GM23338 (cell line): ENCODE data around the gene ATP5MG.

Source experiments
- CREB1 ChIP-seq: fragments of 250-450 bp; sonication (Bioruptor Pico); IDR thresholded peaks from 2 replicates; pipeline ENCODE4 v1.5.0; 2020; ENCODE audit warnings: low read depth, mild to moderate bottlenecking, moderate library complexity
- CTCF ChIP-seq, 2 experiments: fragments of 200-600 bp in 1 of 2; sonication (generic) in 1 of 2; conservative IDR thresholded peaks; 2 replicates each; pipeline versions ENCODE4 v1.5.1 to v1.6.1; 2016 to 2017; ENCODE audit warnings: antibody characterized with exemption in 2 of 2, low read depth in 2 of 2, mild to moderate bottlenecking in 2 of 2, moderate library complexity in 1 of 2
- EZH2 ChIP-seq: fragments of 200-600 bp; sonication (generic); IDR thresholded peaks from one replicate; pipeline ENCODE4 v1.8.0; 2017; ENCODE audit warnings: antibody characterized with exemption, mild to moderate bottlenecking, low read depth; ENCODE audit not compliant: unreplicated experiment
- EZH2phosphoT487 ChIP-seq: fragments of 200-600 bp; sonication (generic); IDR thresholded peaks from one replicate; pipeline ENCODE4 v1.8.1; 2018; ENCODE audit warnings: antibody characterized with exemption; ENCODE audit not compliant: unreplicated experiment
- JUNB ChIP-seq: IDR thresholded peaks from one replicate; pipeline ENCODE4 v1.6.1; 2016; ENCODE audit warnings: antibody characterized with exemption; ENCODE audit not compliant: unreplicated experiment
- POLR2AphosphoS5 ChIP-seq: IDR thresholded peaks from 2 replicates; pipeline ENCODE4 v1.6.1; 2016; ENCODE audit warnings: antibody characterized with exemption, low read depth
- REST ChIP-seq: IDR thresholded peaks from one replicate; pipeline ENCODE4 v1.6.1; 2018; ENCODE audit warnings: antibody characterized with exemption; ENCODE audit not compliant: unreplicated experiment
- STAT1 ChIP-seq: IDR thresholded peaks from one replicate; pipeline ENCODE4 v1.6.1; 2016; ENCODE audit warnings: antibody characterized with exemption; ENCODE audit not compliant: unreplicated experiment
- ZNF114 ChIP-seq: fragments of 250-450 bp; sonication (Bioruptor Pico); IDR thresholded peaks from 2 replicates; pipeline ENCODE4 v1.5.0; 2020; ENCODE audit warnings: mild to moderate bottlenecking, moderate library complexity
- TF ChIP-seq, protein P1 (sequence below): fragments of 250-450 bp; sonication (Bioruptor Pico); IDR thresholded peaks from 2 replicates; pipeline ENCODE4 v1.5.0; 2020; ENCODE audit warnings: mild to moderate bottlenecking, moderate library complexity
- TF ChIP-seq, protein P2 (sequence below): IDR thresholded peaks from 2 replicates; pipeline ENCODE4 v1.6.1; 2016; ENCODE audit warnings: antibody characterized with exemption

DNA sequence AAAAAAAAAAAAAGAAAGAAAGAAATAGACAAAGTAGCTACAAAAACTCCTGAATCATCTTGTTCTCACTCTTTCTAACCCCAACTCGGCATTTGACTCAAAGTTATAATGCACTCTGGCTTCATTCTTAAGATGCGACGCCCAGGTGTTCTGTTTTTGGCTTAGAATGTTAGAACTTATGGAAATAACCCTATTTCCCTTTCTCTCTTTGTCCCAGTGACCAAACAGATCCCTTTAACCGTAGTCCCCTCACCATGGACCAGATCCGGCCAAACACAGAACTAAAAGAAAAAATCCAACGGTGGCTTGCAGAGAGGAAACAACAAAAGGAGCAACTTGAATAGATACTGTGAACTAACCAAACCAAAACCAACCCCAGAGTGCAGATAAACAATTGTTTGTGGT is 5.3 kb upstream of the ATP5MG start:
- no peak for TF ChIP-seq CTCF (conservative IDR thresholded peaks at IDR 0.05; ENCODE audit: low read depth in 2 of 2)
- no peak for TF ChIP-seq JUNB
- TF ChIP-seq POLR2AphosphoS5 = no peak
- TF ChIP-seq EZH2 = no peak
- TF ChIP-seq EZH2phosphoT487 = no peak
- TF ChIP-seq CREB1 = no peak
- TF ChIP-seq REST = no peak
- TF ChIP-seq, protein P1, sequence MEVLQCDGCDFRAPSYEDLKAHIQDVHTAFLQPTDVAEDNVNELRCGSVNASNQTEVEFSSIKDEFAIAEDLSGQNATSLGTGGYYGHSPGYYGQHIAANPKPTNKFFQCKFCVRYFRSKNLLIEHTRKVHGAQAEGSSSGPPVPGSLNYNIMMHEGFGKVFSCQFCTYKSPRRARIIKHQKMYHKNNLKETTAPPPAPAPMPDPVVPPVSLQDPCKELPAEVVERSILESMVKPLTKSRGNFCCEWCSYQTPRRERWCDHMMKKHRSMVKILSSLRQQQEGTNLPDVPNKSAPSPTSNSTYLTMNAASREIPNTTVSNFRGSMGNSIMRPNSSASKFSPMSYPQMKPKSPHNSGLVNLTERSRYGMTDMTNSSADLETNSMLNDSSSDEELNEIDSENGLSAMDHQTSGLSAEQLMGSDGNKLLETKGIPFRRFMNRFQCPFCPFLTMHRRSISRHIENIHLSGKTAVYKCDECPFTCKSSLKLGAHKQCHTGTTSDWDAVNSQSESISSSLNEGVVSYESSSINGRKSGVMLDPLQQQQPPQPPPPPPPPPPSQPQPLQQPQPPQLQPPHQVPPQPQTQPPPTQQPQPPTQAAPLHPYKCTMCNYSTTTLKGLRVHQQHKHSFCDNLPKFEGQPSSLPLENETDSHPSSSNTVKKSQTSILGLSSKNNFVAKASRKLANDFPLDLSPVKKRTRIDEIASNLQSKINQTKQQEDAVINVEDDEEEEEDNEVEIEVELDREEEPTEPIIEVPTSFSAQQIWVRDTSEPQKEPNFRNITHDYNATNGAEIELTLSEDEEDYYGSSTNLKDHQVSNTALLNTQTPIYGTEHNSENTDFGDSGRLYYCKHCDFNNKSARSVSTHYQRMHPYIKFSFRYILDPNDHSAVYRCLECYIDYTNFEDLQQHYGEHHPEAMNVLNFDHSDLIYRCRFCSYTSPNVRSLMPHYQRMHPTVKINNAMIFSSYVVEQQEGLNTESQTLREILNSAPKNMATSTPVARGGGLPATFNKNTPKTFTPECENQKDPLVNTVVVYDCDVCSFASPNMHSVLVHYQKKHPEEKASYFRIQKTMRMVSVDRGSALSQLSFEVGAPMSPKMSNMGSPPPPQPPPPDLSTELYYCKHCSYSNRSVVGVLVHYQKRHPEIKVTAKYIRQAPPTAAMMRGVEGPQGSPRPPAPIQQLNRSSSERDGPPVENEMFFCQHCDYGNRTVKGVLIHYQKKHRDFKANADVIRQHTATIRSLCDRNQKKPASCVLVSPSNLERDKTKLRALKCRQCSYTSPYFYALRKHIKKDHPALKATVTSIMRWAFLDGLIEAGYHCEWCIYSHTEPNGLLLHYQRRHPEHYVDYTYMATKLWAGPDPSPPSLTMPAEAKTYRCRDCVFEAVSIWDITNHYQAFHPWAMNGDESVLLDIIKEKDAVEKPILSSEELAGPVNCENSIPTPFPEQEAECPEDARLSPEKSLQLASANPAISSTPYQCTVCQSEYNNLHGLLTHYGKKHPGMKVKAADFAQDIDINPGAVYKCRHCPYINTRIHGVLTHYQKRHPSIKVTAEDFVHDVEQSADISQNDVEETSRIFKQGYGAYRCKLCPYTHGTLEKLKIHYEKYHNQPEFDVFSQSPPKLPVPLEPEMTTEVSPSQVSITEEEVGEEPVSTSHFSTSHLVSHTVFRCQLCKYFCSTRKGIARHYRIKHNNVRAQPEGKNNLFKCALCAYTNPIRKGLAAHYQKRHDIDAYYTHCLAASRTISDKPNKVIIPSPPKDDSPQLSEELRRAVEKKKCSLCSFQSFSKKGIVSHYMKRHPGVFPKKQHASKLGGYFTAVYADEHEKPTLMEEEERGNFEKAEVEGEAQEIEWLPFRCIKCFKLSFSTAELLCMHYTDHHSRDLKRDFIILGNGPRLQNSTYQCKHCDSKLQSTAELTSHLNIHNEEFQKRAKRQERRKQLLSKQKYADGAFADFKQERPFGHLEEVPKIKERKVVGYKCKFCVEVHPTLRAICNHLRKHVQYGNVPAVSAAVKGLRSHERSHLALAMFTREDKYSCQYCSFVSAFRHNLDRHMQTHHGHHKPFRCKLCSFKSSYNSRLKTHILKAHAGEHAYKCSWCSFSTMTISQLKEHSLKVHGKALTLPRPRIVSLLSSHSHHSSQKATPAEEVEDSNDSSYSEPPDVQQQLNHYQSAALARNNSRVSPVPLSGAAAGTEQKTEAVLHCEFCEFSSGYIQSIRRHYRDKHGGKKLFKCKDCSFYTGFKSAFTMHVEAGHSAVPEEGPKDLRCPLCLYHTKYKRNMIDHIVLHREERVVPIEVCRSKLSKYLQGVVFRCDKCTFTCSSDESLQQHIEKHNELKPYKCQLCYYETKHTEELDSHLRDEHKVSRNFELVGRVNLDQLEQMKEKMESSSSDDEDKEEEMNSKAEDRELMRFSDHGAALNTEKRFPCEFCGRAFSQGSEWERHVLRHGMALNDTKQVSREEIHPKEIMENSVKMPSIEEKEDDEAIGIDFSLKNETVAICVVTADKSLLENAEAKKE (CRISPR knock-in tag) = no peak
- no peak for TF ChIP-seq ZNF114 (CRISPR knock-in tag)
- no peak for TF ChIP-seq STAT1
- TF ChIP-seq, protein P2, sequence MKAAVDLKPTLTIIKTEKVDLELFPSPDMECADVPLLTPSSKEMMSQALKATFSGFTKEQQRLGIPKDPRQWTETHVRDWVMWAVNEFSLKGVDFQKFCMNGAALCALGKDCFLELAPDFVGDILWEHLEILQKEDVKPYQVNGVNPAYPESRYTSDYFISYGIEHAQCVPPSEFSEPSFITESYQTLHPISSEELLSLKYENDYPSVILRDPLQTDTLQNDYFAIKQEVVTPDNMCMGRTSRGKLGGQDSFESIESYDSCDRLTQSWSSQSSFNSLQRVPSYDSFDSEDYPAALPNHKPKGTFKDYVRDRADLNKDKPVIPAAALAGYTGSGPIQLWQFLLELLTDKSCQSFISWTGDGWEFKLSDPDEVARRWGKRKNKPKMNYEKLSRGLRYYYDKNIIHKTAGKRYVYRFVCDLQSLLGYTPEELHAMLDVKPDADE = no peak
